Stimulated activated CD4-positive, alpha-beta T cell treated with anti-CD3 and anti-CD28 coated beads, TNF-alpha, amount 100 ng/mL, for 4 hours (primary cell): ENCODE data around the gene CTTNBP2.

Source experiments
- DNase-seq, 3 experiments: peaks; one replicate each; pipeline ENCODE4 v3.0.0-alpha.2; 2020; ENCODE audit warnings: low read depth in 3 of 3

Gene CTTNBP2

GRCh38 chr7:117685795-117686194 is 187.4 kb downstream of the CTTNBP2 start:
- DNase-seq: no peak

DNA sequence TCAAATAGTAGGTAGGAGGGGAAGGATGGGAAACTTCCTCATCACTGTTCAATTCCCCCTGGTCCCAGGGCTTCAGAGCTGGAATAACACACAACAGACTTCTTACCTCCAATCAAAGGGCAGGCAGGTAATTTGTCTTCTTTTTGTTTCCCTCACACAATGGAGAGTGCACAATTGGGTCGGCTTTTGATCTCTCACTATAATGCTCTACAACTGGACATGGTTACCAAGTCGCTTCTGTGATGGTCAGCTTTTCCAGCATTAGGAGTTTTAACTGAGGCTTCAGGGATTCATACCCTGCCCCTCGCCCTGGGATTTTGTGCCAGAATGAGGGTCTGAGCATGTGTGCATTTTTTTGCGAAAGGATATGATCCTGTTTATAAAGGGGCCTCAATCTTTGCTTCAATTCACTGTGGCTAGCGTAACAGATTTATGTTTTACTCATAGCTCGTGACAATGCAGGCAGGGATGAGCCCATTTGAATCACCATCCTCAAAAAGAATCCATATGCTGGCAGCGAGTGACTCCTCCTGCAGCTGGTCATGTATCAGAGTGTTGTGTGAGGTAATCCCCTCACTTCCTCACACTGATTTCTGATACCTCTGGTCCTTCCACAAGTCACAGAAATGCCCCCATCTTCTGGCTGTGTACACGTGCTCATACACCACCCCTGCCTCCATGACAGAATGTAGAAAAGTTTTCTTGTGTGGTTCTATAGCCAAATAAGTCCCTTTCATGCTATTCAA is 189.6 kb downstream of the CTTNBP2 start:
- no peak for DNase-seq

DNA sequence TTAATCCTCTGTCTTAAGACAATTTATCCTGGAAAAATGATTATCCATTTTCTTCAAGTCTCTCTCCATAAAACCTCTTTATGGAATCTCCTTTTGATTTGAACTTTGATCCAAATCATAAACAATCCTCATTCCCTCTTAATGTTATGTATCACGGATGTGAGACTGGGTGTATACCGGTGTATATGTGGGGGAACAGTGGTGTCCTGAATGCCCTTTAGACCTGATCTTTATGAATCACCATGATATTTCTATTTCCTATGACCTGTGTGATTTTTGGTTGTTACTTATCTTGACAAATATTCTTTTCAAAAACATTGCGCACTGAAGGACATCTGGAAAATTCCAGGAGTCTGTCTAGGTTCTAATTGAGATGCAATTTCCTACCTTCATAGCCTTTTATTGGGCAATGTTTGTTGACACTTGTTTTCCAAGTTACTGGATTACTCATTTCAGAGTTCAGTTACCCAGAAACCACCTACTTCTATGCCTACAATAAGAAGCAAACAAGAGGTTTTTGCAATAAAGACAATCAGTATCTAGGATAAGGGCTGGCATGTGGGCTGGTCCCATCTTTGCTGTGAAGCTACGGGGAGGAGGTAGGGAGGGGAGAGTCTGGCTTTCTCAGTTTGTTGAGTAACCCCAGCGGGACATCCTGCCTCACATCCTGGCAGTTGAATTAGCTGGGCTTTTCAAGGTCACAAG is 190.4 kb downstream of the CTTNBP2 start:
- no peak for DNase-seq

- no peak for DNase-seq
Measured at GRCh38 chr7:117679120-117679519, 194.1 kb downstream of the CTTNBP2 start.

GRCh38 chr7:117675497-117676435 is 197.5 kb downstream of the CTTNBP2 start:
- DNase-seq: no peak

- DNase-seq: no peak
Measured at GRCh38 chr7:117674617-117675016, 198.6 kb downstream of the CTTNBP2 start.

GRCh38 chr7:117673839-117674238 is 199.4 kb downstream of the CTTNBP2 start:
- DNase-seq: no peak

DNA sequence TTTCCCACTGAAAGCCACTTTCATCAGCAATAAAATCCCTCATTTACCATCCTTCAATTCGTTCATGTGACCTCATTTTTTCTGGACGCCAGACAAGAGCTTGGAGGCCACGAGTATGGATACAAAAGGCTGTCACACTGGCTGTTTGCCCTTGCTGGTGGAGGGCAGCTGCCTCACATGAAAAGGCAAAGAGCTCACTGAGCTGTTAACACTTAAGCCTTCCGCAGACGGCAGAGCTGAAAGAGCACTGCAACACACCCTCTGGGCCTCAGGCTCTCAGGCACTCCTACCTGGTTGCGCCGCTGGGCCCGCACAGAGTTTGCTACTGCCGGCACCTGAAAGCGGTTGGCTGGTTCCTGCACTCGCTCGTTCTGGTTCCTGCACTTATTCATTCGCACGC is 199.9 kb downstream of the CTTNBP2 start:
- DNase-seq: no peak

- DNase-seq: no peak
Measured at GRCh38 chr7:117672453-117672852, 200.8 kb downstream of the CTTNBP2 start.

DNA sequence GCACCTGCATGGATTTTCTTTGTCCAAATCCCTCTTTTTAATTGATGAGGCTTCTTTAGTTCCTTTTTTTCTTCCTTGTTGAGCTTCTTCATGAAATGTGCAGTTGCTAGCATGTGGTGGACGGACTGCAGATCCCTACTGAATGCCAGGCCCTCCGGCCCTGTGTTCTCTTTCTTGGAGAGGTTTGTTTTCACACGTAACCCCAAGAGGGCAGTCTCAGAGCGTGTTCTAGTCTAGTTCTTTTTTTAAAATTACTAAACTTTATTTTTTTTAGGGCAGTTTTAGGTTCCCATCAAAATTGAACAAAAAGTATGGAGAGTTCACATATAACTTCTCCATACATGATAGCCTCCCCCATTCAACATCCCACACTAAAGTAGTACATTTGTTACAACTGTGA is 203.4 kb downstream of the CTTNBP2 start:
- DNase-seq: no peak

DNA sequence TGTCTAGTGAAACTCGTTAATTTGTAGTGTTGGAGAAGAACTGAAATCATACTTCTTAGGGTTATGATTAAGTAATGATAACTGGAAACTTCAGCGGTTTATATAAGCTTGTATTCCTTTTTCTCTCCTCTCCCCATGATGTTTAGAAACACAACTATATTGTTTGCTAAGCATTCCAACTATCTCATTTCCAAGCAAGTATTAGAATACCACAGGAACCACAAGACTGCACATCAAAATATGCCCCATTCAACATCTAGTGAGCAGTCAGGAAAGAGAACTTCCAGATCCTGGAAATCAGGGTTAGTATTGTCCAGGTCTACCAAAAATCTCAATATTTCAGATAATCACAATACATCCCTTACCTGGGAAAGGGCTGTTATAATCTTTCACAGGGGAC is 205.8 kb downstream of the CTTNBP2 start:
- DNase-seq: no peak

DNA sequence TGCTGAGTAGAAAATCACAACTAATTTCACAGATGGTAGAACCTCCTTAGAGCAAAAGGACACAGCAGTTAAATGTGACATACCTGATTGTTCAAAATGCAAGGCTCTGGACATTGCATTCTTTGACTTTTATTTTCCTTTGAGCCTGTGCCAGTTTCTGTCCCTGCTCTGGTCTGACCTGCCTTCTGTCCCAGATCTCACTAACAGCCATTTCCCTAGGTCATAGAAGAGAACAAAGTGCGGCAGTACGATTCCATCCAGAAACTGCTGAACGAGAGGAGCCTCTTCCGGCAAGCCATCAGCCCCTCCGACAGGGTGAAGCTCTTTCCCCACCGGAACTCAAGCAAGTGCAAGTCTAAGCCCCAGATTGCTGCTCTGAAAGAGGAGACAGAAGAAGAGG is 206.6 kb downstream of the CTTNBP2 start:
- DNase-seq: no peak

GRCh38 chr7:117666031-117666430 is 207.2 kb downstream of the CTTNBP2 start:
- DNase-seq: no peak

DNA sequence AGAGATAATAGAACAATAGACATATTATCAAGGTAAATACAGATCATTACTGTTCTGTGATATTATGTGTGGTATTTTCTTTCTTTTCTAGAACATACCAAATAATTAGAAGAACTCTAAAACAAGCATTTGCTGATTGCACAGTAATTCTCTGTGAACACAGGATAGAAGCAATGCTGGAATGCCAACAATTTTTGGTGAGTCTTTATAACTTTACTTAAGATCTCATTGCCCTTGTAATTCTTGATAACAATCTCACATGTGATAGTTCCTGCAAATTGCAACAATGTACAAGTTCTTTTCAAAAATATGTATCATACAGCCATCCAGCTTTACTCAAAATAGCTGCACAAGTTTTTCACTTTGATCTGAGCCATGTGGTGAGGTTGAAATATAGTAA is 207.9 kb downstream of the CTTNBP2 start:
- no peak for DNase-seq

- DNase-seq: no peak
Measured at GRCh38 chr7:117664047-117664446, 209.2 kb downstream of the CTTNBP2 start.

DNA sequence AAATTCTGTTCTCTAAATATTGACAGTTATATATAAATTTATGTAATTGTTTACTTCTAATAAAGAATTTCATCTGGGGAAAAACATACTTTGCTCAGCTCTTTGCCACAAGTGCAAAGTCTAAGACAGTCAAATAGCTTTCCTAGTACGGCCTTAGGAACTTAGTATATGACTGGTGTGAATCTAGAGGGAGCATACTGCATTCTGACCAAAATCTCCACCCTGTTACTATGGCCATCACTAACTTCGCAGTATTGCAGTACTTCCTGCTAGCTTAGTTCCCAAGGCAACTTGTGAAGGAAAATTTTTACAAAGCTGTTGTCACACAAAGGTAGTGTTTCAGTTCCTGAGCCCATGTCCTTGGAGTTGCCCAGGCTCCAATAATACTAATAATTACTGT is 211.9 kb downstream of the CTTNBP2 start:
- DNase-seq: no peak
